ENCODE data around the gene OR2L13. TPM values are rescaled to one million over a fixed set of nuclear protein-coding genes. Genes with fewer than 3 reads are reported as not detected.

The OR2L13 gene
- total RNA-seq, 3 donors from 2014 or later, result 0.29 to 0.33 TPM; not detected in 1

GRCh38 chr1:248144513-248145198 lies 49.7 kb downstream of the OR2L13 start, which contains the start of gene OR2M5:
TSS of gene OR2M5 (plus strand) at chr1:248145148. CDS start at chr1:248145148, 0 bp downstream.
- no peak for DNase-seq (ENCODE audit: low spot score in 2 of 2)
- TF ChIP-seq POLR2A (IDR thresholded peaks at IDR 0.05) (no peak), POLR2AphosphoS5 (IDR thresholded peaks at IDR 0.05) (no peak)
- TF ChIP-seq, protein P1, sequence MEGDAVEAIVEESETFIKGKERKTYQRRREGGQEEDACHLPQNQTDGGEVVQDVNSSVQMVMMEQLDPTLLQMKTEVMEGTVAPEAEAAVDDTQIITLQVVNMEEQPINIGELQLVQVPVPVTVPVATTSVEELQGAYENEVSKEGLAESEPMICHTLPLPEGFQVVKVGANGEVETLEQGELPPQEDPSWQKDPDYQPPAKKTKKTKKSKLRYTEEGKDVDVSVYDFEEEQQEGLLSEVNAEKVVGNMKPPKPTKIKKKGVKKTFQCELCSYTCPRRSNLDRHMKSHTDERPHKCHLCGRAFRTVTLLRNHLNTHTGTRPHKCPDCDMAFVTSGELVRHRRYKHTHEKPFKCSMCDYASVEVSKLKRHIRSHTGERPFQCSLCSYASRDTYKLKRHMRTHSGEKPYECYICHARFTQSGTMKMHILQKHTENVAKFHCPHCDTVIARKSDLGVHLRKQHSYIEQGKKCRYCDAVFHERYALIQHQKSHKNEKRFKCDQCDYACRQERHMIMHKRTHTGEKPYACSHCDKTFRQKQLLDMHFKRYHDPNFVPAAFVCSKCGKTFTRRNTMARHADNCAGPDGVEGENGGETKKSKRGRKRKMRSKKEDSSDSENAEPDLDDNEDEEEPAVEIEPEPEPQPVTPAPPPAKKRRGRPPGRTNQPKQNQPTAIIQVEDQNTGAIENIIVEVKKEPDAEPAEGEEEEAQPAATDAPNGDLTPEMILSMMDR (IDR thresholded peaks at IDR 0.05), result no peak
- Histone ChIP-seq H3K4me3 (no peak within 1 kb of the TSS), H3K27ac (no peak within 1 kb of the TSS), H3K9me3 (peaks cover 5 to 13% of the 10 kb centered on the region in 2 donors), H3K36me3 (no peaks in the 10 kb centered on the region), H3K4me1 (no peaks in the 10 kb centered on the region), H3K27me3 (no peaks in the 10 kb centered on the region)
- intact Hi-C loops (cut with DNase I; ENCODE audit: low total_unique reads), result no loop called here

Other genes with a start within 250 kb of the OR2L13 start
- 1 to 10 TPM in 2 of 3 donors, under 1 TPM in 1; 0.32 to 4.6 (median 1.0) TPM for gene TRIM58, start 238.0 kb upstream of the OR2L13 start, total RNA-seq
- 1 to 10 TPM in 1 of 3 donors, not detected in 2; 3.6 TPM for gene OR2W3, start 199.6 kb upstream of the OR2L13 start, total RNA-seq
- gene OR2T8, start 174.9 kb upstream of the OR2L13 start, total RNA-seq, result not detected
- not detected for gene OR2AJ1, start 170.3 kb upstream of the OR2L13 start, total RNA-seq
- gene OR2L8, start 146.3 kb upstream of the OR2L13 start, total RNA-seq, result 1 to 10 TPM in 1 of 3 donors, under 1 TPM in 1, not detected in 1; 0.73 to 1.3 TPM
- under 1 TPM in 1 of 3 donors, not detected in 2; 0.44 TPM for gene OR2AK2, start 130.0 kb upstream of the OR2L13 start, total RNA-seq
- under 1 TPM in 2 of 3 donors, not detected in 1; 0.44 to 0.66 TPM for gene OR2L5, start 81.5 kb upstream of the OR2L13 start, total RNA-seq
- gene OR2L2, start 65.1 kb upstream of the OR2L13 start, total RNA-seq, result under 1 TPM in 2 of 3 donors, not detected in 1; 0.66 to 0.73 TPM
- under 1 TPM in 2 of 3 donors, not detected in 1; 0.15 to 0.33 TPM for gene OR2L3, start 48.3 kb upstream of the OR2L13 start, total RNA-seq
- gene OR2M5, start 50.0 kb downstream of the OR2L13 start, total RNA-seq, result not detected
- not detected for gene OR2M2, start 79.6 kb downstream of the OR2L13 start, total RNA-seq
- under 1 TPM in 2 of 3 donors, not detected in 1; under 0.01 to 0.29 TPM for gene OR2M3, start 102.1 kb downstream of the OR2L13 start, total RNA-seq
- under 1 TPM in 2 of 3 donors, not detected in 1; under 0.01 to 0.29 TPM for gene OR2M4, start 136.2 kb downstream of the OR2L13 start, total RNA-seq
- not detected for gene OR2T33, start 182.8 kb downstream of the OR2L13 start, total RNA-seq
- gene OR2T12, start 208.2 kb downstream of the OR2L13 start, total RNA-seq, result not detected
- gene OR2M7, start 229.4 kb downstream of the OR2L13 start, total RNA-seq, result not detected

Measured in breast epithelium (tissue), 4 donors.